CD4-positive, alpha-beta T cell (primary cell): ENCODE results near the gene DTX2. TPM values are rescaled to one million over a fixed set of nuclear protein-coding genes. Genes with fewer than 3 reads are reported as not detected.
"Not testable (repeated sequence)": the region's sequence is repeated elsewhere in the genome, so short reads cannot be mapped to it uniquely, and the experiment has no call there.

Experiments used
- ATAC-seq: fragments of 200-7000 bp; cut with Tn5 transposase; one replicate; pipeline ENCODE4 v1.10.0; 2022; ENCODE audit warnings: mild to moderate bottlenecking; ENCODE audit not compliant: poor library complexity
- CTCF ChIA-PET: fragments of 350-600 bp; sonication (Branson Sonifier 250); formaldehyde crosslinking; loops from one replicate; lab custom pipeline; 2021; ENCODE audit warnings: antibody characterized with exemption, inconsistent platforms; lab: Charles Lee
- POLR2A ChIA-PET: fragments of 350-600 bp; sonication (Branson Sonifier 250); formaldehyde crosslinking; loops from one replicate; lab custom pipeline; 2021; ENCODE audit warnings: antibody characterized with exemption, inconsistent platforms; lab: Charles Lee
- DNase-seq, 14 experiments: peaks; one replicate each; pipeline ENCODE4 v3.0.0-alpha.2; 2013 to 2020; ENCODE audit warnings: mixed read lengths in 2 of 14
- H3K27ac ChIP-seq, 2 donors: one replicate each; pipeline versions ENCODE4 v1.5.1 to v1.7.0; 2013; ENCODE audit warnings: low read length in 2 of 2, low read depth in 1 of 2, mild to moderate bottlenecking in 1 of 2
- H3K27me3 ChIP-seq, 2 experiments: 1 replicate in 1 of 2; 2 replicates in 1 of 2; pipeline versions ENCODE4 v1.6.1 to v1.7.0; 2013; ENCODE audit warnings: low read length in 2 of 2, control low read depth in 1 of 2, mild to moderate bottlenecking in 1 of 2, moderate library complexity in 1 of 2; ENCODE audit not compliant: insufficient read depth in 2 of 2, control insufficient read depth in 1 of 2
- H3K36me3 ChIP-seq: one replicate; pipeline ENCODE4 v1.6.1; 2013; ENCODE audit warnings: low read length, control low read depth; ENCODE audit not compliant: insufficient read depth
- H3K4me1 ChIP-seq: one replicate; pipeline ENCODE4 v1.6.1; 2013; ENCODE audit warnings: low read length, control low read depth; ENCODE audit not compliant: insufficient read depth
- H3K4me3 ChIP-seq: one replicate; pipeline ENCODE4 v1.5.1; 2013; ENCODE audit warnings: mild to moderate bottlenecking, low read length, moderate library complexity
- H3K9me3 ChIP-seq, 2 experiments: 1 replicate in 1 of 2; 2 replicates in 1 of 2; pipeline versions ENCODE4 v1.6.1 to v1.7.0; 2013; ENCODE audit warnings: low read length in 2 of 2, mild to moderate bottlenecking in 2 of 2, control low read depth in 1 of 2, moderate library complexity in 1 of 2; ENCODE audit not compliant: control insufficient read depth in 1 of 2, insufficient read depth in 1 of 2
- H3K27ac Mint-ChIP-seq: one replicate; pipeline ENCODE4 v1.8.0; 2020; ENCODE audit warnings: mixed read lengths
- H3K27me3 Mint-ChIP-seq: one replicate; pipeline ENCODE4 v1.8.0; 2021; ENCODE audit warnings: mixed read lengths
- H3K36me3 Mint-ChIP-seq: one replicate; pipeline ENCODE4 v1.8.0; 2021; ENCODE audit warnings: low read depth, mixed read lengths
- H3K4me1 Mint-ChIP-seq: one replicate; pipeline ENCODE4 v1.8.0; 2021; ENCODE audit warnings: low read depth, mixed read lengths
- H3K4me3 Mint-ChIP-seq: one replicate; pipeline ENCODE4 v1.8.0; 2020; ENCODE audit warnings: mild to moderate bottlenecking, mixed read lengths
- H3K9me3 Mint-ChIP-seq: one replicate; pipeline ENCODE4 v1.8.0; 2020; ENCODE audit warnings: mixed read lengths
- intact Hi-C, 2 experiments: fragments of 100-400 bp; cut with DNase I in 1 of 2; cut with micrococcal nuclease in 1 of 2; formaldehyde crosslinking; loops; one replicate each; pipeline versions ENCODE4 v1.15.1 to v1.9.0; 2023 to 2025; cut with DNase I, micrococcal nuclease
- total RNA-seq, 174 experiments: library from RNA in 2 of 174; stranded (reverse) in 2 of 174; gene quantifications; one replicate each; pipeline ENCODE4 v1.2.3 and lab custom pipeline; 2021 to 2026

The DTX2 gene
- total RNA-seq, 2 experiments from 2014 or later = 18.2 to 19.2 TPM

DNA sequence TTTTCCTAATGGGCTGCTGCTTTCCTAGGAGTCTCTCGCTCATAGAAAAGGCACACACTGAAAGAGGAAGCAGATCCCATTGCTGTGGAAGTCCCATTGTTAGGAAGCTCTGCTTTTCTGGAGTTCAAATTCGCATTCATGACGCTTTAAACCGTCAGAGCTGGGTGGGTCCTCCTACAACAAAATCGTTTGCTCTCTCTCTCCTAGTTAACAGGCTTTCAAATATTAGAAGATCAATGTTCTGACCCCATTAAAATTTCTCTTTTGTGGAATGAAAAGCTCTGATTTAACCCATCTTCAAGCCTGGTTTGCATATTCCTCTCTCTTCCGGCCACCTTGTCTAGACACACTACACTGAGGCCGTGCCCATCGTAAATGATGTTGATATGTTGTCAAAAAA lies 81.7 kb downstream of the DTX2 start, which contains the start of gene SPDYE16:
Gene SPDYE16 (minus strand): TSS at position 101 of the 400 bp plus-strand sequence. CDS start 1,838 bp downstream, outside the sequence.
- H3K27ac ChIP-seq, H3K4me3 Mint-ChIP-seq, POLR2A ChIA-PET, H3K4me3 ChIP-seq, CTCF ChIA-PET, DNase-seq, H3K27me3 Mint-ChIP-seq, H3K27me3 ChIP-seq, H3K36me3 Mint-ChIP-seq, H3K4me1 Mint-ChIP-seq, H3K9me3 ChIP-seq, H3K9me3 Mint-ChIP-seq, H3K27ac Mint-ChIP-seq, H3K36me3 ChIP-seq, H3K4me1 ChIP-seq, ATAC-seq, intact Hi-C loops: not testable (repeated sequence)

DNA sequence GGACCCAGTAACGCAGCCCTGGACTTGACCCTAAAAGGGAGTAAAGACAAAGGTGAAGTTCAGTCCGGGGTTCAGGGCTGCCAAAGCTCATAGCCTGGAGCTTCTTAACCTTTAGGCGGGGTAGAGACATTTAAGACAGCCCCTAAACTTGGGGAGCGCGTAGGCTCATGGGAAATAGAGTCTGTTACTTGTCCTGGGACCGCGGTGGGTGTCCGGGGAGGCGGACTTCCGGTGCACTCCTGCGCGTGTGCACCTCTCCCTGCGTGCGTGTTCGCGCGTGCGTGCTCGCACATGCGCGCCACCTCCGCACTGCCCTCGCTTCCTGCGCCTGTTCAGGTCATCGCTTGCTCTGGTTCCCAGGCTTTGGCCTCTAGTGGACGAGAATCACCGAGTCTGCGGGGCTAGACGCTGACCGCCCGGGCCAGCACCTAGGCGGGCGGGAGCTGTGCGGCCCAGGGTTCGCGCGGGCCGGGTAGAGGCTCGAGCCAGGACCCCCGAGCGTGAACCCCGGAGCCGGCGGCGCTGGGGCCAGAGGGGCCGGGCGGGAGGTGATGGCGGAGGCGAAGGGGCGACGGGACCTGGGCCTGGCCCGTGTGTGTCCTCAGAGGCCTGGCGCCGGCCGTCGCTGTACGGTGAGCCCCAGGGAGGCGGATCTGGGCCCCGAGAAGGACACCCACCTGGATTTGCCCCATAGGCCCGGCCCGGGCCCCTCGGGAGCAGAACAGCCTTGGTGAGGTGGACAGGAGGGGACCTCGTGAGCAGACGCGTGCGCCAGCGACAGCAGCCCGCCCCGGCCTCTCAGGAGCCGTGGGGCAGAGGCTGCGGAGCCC lies 87.7 kb downstream of the DTX2 start:
- Histone ChIP-seq H3K4me3 (peak overlapping the region; percentile 70), H3K27ac (peak overlapping the region; percentile 29 to 52)
- Mint-ChIP-seq H3K4me3 (peak overlapping the region; percentile 97), H3K36me3 (peaks cover 24% of the 10 kb centered on the region), H3K27ac (peak overlapping the region; percentile 87), H3K4me1 (peaks cover 26% of the 10 kb centered on the region)
- H3K4me1 ChIP-seq, H3K27me3 Mint-ChIP-seq, H3K36me3 ChIP-seq, intact Hi-C loops, CTCF ChIA-PET, H3K27me3 ChIP-seq, POLR2A ChIA-PET, H3K9me3 Mint-ChIP-seq, H3K9me3 ChIP-seq: not testable (repeated sequence)
- peak; percentile 97 for ATAC-seq
- DNase-seq = peak; percentile 72 to 92 (median 80)

DNA sequence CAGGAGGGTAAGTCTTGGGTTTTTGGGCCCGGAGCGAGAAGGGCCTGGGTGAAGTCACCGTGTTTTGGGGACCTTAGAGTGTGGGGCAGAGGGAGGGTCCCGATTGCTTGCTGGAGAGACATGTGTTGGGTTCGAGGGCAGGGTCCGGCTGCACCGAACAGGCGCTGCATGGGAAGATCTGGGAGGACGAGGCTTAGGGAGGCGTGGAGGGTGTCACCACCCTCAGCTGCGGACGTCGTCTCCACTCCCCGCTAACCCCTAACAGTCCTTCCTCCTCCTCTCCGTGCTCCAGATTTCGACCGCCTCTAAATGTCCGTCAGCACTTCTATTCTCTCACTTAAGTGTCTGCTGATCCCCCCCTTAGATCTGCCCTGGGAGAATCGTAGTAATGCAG lies 88.3 kb downstream of the DTX2 start:
- intact Hi-C loops, H3K36me3 ChIP-seq, ATAC-seq, H3K9me3 Mint-ChIP-seq, POLR2A ChIA-PET, CTCF ChIA-PET, H3K4me1 ChIP-seq, H3K27me3 Mint-ChIP-seq, H3K9me3 ChIP-seq, H3K27me3 ChIP-seq, DNase-seq: not testable (repeated sequence)
- Histone ChIP-seq H3K27ac (peak overlapping the region in 1 of 2 donors; percentile 52), H3K4me3 (peak overlapping the region; percentile 70)
- H3K4me1 Mint-ChIP-seq = peaks cover 29% of the 10 kb centered on the region
- peak overlapping the region; percentile 97 for H3K4me3 Mint-ChIP-seq
- peak overlapping the region; percentile 87 for H3K27ac Mint-ChIP-seq
- peaks cover 28% of the 10 kb centered on the region for H3K36me3 Mint-ChIP-seq

DNA sequence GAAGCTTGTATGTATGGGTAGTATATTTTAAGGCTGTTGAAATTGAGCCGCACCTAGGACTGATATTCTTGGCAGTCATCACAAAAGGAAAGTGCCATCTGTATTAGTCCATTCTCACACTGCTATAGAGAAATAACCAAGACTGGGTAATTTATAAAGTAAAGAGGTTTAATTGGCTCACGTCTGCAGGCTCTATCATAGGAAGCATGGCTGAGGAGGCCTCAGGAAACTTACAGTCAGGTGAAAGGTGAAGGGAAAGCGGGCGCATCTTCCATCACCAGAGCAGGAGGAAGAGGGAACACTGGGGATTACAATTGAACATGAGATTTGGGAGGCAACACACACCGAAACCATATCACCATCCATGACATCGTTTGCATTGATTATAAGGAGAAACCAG lies 90.5 kb downstream of the DTX2 start:
- H3K4me3 ChIP-seq, H3K27me3 Mint-ChIP-seq, ATAC-seq, POLR2A ChIA-PET, H3K27ac ChIP-seq, DNase-seq, H3K9me3 ChIP-seq, intact Hi-C loops, H3K9me3 Mint-ChIP-seq, CTCF ChIA-PET, H3K36me3 ChIP-seq, H3K4me1 ChIP-seq, H3K27me3 ChIP-seq, H3K27ac Mint-ChIP-seq, H3K4me3 Mint-ChIP-seq: not testable (repeated sequence)
- H3K4me1 Mint-ChIP-seq = peaks cover 40% of the 10 kb centered on the region
- H3K36me3 Mint-ChIP-seq = peaks cover 36% of the 10 kb centered on the region

Other genes with a start within 250 kb of the DTX2 start
- 10 to 100 TPM; 38.0 to 38.6 TPM for gene HSPB1, start 159.0 kb upstream of the DTX2 start, total RNA-seq
- 10 to 100 TPM; 23.4 to 24.3 TPM for gene YWHAG, start 102.7 kb upstream of the DTX2 start, total RNA-seq
- gene SSC4D, start 52.0 kb upstream of the DTX2 start, total RNA-seq = not detected
- 1 to 10 TPM; 3.2 to 7.0 TPM for gene ZP3, start 36.8 kb upstream of the DTX2 start, total RNA-seq
- gene UPK3B, start 48.8 kb downstream of the DTX2 start, total RNA-seq = 1 to 10 TPM; 1.3 to 2.6 TPM
- under 1 TPM in 1 of 2 experiments, not detected in 1; 0.53 TPM for gene SPDYE16, start 81.6 kb downstream of the DTX2 start, total RNA-seq
- gene POMZP3, start 165.6 kb downstream of the DTX2 start, total RNA-seq = 10 to 100 TPM; 33.7 to 36.9 TPM